GM23248 (cell line): ENCODE data around the gene TLE4.

Experiments used
- EZH2 ChIP-seq: fragments of 200-600 bp; sonication (generic); IDR thresholded peaks from 2 replicates; pipeline ENCODE4 v1.6.1; 2018; ENCODE audit warnings: antibody characterized with exemption, mild to moderate bottlenecking; ENCODE audit not compliant: insufficient read depth, poor library complexity, severe bottlenecking
- EZH2phosphoT487 ChIP-seq: fragments of 200-600 bp; sonication (generic); IDR thresholded peaks from 2 replicates; pipeline ENCODE4 v1.6.1; 2018; ENCODE audit warnings: antibody characterized with exemption, moderate library complexity, mild to moderate bottlenecking, low read depth; ENCODE audit not compliant: insufficient read depth

GRCh38 chr9:79577969-79578723 is 6.4 kb downstream of the TLE4 start:
- TF ChIP-seq EZH2phosphoT487 (no peak), EZH2 (no peak)
